Epithelial cell of esophagus (primary cell): ENCODE data around the gene MPHOSPH9.
A peak's percentile ranks its signal among the peaks of the same experiment; 100 is the strongest.

ENCODE experiments used
- DNase-seq: peaks from one replicate; pipeline ENCODE4 v3.0.0; 2010; ENCODE audit warnings: low read depth
- H3K4me3 ChIP-seq: 2 replicates; pipeline ENCODE4 v1.5.1; 2011; ENCODE audit warnings: mild to moderate bottlenecking, low read length, control low read depth
- TF ChIP-seq, protein P1 (sequence below): IDR thresholded peaks from 2 replicates; pipeline ENCODE4 v1.5.1; 2011; ENCODE audit warnings: low read depth, mild to moderate bottlenecking, low read length, control low read depth, inconsistent platforms; ENCODE audit not compliant: insufficient read depth; ENCODE audit errors: missing control alignments

MPHOSPH9 gene

DNA sequence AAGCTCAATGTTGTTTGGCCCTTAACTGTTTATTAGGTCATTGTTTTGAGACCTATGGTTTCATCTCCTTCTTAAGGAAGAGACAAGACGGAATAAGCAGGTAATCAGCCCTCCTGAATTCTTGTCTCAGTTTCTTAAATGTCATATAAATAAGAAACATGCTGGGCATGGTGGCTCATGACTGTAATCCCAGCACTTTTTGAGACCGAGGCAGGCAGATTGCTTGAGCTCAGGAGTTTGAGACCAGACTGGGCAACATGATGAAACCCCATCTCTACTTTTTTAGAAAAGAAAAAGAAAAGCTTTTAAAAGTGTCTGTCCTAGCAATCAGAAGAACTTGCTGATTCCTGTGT lies 5.4 kb upstream of the MPHOSPH9 start:
- TF ChIP-seq, protein P1, sequence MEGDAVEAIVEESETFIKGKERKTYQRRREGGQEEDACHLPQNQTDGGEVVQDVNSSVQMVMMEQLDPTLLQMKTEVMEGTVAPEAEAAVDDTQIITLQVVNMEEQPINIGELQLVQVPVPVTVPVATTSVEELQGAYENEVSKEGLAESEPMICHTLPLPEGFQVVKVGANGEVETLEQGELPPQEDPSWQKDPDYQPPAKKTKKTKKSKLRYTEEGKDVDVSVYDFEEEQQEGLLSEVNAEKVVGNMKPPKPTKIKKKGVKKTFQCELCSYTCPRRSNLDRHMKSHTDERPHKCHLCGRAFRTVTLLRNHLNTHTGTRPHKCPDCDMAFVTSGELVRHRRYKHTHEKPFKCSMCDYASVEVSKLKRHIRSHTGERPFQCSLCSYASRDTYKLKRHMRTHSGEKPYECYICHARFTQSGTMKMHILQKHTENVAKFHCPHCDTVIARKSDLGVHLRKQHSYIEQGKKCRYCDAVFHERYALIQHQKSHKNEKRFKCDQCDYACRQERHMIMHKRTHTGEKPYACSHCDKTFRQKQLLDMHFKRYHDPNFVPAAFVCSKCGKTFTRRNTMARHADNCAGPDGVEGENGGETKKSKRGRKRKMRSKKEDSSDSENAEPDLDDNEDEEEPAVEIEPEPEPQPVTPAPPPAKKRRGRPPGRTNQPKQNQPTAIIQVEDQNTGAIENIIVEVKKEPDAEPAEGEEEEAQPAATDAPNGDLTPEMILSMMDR: no peak
- DNase-seq: no peak
- no peak overlapping the region for H3K4me3 ChIP-seq

DNA sequence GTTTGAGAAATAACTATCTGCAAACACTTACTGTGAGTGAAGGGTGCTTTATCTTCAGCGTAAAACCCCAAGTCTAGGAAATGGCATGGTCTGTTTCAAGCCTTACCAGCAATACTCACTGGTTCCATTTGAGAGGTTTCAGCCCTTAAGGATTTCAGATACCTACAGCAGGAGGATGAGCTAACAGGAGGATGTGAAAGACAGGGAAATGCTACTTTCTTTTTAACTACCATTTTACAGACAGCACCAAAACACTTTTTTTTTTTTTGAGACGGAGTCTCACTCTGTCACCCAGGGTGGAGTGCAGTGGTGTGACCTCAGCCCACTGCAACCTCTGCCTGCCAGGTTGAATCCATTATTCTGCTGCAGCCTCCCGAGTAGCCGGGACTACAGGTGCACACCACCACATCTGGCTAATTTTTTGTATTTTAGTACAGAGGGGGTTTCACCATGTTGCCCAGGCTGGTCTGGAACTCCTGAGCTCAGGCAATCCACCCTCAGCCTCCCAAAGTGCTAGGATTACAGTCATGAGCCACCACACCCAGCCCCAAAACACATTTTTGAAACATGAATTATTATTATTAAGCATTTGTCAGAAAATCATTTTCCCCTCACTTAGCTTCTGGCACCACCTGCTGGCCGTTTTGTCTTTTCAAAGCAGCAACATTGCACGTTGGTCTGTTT lies 4.8 kb upstream of the MPHOSPH9 start:
- peak; percentile 86 for DNase-seq
- no peak overlapping the region for H3K4me3 ChIP-seq
- TF ChIP-seq, protein P1: peak; percentile 79

DNA sequence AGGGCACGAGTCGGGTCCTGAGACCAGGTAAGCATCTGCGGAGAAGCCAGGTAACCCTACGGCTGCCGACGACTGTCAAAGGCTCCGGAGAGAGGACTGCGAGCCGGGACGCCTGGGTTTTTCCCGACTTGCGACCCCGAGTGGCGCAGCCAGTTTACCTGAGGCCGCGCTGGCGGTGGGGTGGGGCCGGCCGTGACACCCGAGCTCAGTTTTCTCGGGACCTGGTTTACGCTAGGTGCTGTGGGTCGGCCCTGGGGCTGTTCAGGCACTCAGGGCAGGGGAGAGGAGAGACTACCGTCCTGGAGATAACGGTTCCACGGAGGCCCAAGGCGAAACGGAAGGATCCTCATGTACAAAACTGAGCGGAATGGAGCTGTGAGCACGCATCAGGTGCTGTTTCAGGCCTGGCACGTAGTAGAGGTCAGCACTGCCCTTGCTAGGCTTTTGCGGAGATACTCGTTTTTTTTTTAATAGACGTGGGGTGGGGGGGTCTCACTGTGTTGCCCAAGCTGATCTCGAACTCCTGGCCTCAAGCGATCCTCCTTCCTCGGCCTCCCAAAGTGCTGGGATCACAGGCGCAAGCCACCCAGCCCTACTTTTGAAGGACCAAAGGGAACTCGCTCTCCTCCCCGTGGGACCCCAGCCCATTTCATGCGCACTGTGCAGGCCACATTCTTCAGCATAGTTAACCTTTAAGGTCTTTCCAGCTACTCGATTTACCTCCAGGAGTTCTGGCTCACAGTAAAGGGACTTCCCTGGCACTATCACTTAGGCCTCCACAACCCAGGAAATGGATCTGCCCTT lies 766 bp upstream of the MPHOSPH9 start:
- peak; percentile 18 for DNase-seq
- TF ChIP-seq, protein P1: no peak
- peak overlapping the region; percentile 85 for H3K4me3 ChIP-seq

DNA sequence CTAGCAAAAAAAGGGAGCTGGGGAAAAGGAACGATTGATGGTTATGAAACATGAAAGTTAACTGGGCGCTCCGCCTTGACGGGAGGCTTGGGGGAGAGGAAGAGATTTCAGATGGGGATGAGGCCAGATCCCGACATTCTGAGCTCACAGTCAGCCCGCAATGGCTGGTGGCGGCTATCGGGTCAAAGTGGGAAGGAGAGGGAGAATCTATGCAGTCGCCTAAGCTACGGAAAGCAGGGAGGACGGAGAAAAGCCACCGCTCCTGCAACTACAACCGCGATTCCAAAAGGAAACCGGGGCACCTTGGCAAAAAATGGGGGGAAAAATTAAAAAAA lies 502 bp downstream of the MPHOSPH9 start:
- DNase-seq: no peak
- TF ChIP-seq, protein P1: no peak
- H3K4me3 ChIP-seq: peak overlapping the region; percentile 85

DNA sequence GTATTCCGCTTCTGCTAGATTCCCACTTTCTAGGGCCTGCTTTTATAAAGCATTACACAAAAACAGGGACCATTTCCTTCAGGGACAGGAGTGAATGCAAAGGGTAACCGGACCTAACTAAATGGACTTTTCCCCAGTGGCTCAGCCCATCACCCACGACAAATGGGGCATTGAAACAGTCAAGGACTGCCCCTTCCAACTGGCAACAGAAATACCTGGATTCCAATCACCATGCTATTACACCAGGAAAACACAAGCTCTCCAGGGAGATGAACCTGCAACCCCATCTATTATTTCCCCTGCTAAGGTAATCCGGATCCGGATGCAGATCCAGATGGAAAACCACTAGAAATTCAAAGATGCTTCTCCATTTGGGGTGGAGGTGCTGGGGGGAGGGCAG lies 1.0 kb downstream of the MPHOSPH9 start:
- peak overlapping the region; percentile 85 for H3K4me3 ChIP-seq
- TF ChIP-seq, protein P1: no peak
- no peak for DNase-seq

DNA sequence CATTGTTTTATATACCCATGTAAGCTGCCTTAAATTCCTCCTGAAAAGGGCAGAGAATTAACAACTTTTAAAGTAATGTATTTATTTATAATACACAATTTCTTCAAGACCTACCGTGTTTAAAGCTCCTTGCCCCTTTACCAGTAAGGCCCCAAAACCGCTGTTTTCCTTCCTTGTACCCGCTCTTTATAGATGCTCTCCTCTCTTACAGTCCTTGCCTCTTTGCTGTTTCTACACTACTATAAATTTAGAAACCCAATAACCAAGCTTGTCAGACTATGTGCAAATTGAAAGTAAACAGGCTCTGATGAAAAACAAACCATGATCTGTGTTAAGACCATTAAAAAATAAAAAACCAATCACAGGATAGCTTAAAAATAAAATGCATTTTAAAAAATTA lies 3.9 kb downstream of the MPHOSPH9 start:
- TF ChIP-seq, protein P1: no peak
- no peak overlapping the region for H3K4me3 ChIP-seq
- no peak for DNase-seq
